ENCODE data around the gene GJA9.
A peak's percentile ranks its signal among the peaks of the same experiment; 100 is the strongest.
"Not testable (repeated sequence)": the region's sequence is repeated elsewhere in the genome, so short reads cannot be mapped to it uniquely, and the experiment has no call there.

GJA9 gene

GRCh38 chr1:38873027-38873969 lies 8.1 kb downstream of the GJA9 start, which contains the start of gene MYCBP:
TSS of gene MYCBP (minus strand) at chr1:38873348. CDS start at chr1:38873305, 43 bp downstream.
- peak; percentile 94 for DNase-seq

GRCh38 chr1:38872401-38873026 lies 8.9 kb downstream of the GJA9 start:
- no peak for DNase-seq

GRCh38 chr1:38870996-38871395 lies 10.4 kb downstream of the GJA9 start:
- no peak for DNase-seq

DNA sequence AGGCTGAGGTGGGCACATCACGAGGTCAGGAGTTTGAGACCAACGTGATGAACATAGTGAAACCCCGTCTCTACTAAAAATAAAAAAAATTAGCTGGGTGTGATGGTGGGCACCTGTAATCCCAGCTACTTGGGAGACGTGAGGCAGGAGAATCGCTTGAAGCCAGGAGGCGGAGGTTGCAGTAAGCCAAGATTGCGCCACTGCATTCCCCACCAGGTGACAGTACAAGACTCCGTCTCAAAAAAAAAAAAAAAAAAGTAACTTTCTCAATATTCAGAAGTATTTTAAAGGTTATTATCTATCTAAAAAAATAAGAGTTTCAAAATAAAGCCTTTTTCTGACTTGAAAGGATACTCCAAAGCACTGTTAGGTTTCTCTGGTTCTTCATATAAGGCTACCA lies 14.2 kb downstream of the GJA9 start:
- DNase-seq, result no peak

- DNase-seq, result no peak
Observed at GRCh38 chr1:38865112-38865715, 16.2 kb downstream of the GJA9 start.

- no peak for DNase-seq
Observed at GRCh38 chr1:38860454-38860795, 21.0 kb downstream of the GJA9 start.

DNA sequence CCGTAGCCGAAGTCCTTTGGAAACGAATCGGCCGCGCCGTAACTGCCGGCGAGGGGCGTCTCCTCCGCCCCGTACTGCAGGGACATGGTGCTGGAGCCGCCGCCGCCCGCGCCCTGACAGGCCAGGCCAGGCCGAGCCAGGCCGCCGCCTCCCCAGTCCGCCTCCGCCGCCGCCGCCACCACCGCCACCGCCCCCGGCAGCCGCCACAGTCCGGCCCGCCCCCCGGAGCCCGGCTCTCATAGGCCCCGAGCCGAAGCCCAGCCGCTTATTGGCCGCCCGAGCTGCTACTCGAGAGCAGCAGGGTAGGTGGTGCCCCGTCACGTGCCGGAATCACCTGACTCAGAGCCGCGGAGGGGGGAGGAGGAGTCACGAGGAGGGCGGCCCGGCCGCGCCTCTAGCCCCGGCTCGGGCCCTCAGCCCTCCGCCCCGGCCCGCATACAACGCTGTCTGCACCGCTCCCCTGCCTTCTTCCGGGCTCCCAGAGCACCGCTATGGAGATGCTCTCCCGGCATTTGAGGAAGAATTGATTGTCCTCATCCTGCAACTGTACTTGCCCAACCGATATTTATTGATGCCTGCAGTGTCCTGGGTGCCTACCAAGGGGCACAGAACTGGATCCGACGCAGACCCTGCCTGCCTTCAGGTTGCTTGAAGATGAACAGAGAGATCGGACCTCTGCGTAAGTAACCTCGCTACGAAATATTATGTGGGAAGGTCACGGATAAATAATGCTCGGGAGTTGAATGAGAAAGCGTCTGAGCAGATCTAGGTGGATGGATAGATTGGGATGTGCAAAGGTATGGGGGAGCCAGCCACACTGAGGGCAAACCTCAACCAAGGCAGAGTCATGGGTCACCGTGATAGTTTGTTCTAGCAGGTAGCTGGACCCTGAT lies 21.6 kb downstream of the GJA9 start, which contains the start of gene RRAGC:
Gene RRAGC, minus strand, starts transcription at position 212 of the 893 bp plus-strand sequence. Its CDS starts 126 bp downstream, at position 86.
- DNase-seq, result peak; percentile 98

GRCh38 chr1:38858833-38859560 lies 22.4 kb downstream of the GJA9 start:
- DNase-seq, result peak; percentile 24

DNA sequence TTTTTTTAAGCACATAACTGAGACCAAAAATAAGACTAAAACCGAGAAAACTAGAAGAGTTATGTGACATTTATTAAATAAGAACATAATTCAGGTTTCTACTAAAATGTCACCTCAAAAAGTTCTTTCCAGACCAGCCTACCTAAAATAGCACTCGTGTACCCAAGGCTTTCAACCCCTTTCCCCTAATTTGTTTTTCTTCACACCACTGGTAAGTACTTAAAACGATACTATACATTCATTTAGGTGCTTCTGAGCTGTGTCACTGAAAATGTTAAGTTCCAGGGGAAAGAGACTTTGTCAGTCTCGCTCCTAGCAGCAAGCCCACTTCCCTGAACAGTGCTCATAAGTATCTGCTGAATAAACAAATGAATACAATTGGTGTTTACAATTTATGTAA lies 28.6 kb downstream of the GJA9 start:
- no peak for DNase-seq

DNA sequence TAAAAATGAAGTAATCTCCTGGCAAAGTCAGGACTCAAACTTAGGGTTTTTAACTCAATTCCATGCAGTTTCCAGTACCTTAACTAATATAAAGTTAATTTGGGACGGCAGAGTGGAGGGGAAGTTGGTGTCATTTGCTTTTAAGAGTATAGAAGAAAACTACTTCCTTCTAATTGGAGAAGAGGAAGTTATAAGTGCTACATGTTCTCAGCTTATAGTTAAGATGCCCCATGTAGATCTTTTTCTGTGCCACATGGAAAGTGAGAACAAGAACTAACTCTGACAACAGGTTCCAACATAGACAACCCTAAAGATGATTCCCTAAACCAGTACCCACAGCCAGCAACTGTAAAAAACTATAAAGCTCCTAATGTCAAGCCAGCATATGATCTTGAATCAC lies 33.3 kb downstream of the GJA9 start:
- no peak for DNase-seq

GRCh38 chr1:38846210-38846609 lies 35.2 kb downstream of the GJA9 start:
- DNase-seq, result no peak

DNA sequence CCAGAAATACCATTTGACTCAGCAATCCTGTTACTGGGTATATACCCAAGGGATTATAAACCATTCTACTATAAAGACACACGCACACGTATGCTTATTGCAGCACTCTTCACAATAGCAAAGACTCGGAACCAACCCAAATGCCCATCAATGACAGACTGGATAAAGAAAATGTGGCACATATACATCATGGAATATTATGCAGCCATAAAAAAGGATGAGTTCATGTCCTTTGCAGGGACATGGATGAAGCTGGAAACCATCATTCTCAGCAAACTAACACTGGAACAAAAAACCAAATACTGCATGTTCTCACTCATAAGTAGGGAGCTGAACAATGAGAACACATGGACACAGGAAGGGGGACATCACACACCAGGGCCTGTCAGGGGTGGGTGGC lies 36.3 kb downstream of the GJA9 start:
- DNase-seq, result not testable (repeated sequence)

DNA sequence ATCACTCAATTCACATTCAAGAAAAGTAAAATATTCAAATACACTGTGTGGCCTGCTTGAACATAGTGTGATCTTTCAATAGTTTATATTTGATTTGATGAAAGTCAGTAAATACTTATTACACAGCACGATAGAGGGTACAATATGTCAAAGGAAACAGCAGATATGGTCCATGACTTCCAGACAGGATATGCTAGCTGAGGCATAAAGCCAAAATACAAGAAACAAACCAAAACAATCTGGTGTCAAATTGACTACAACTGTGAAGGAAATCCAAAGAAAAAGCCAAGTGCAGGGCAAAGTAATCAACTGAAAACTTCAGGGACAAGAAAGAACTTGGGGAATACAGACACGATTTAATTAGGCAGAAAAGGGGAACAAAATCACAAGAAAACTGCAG lies 41.1 kb downstream of the GJA9 start:
- no peak for DNase-seq

DNA sequence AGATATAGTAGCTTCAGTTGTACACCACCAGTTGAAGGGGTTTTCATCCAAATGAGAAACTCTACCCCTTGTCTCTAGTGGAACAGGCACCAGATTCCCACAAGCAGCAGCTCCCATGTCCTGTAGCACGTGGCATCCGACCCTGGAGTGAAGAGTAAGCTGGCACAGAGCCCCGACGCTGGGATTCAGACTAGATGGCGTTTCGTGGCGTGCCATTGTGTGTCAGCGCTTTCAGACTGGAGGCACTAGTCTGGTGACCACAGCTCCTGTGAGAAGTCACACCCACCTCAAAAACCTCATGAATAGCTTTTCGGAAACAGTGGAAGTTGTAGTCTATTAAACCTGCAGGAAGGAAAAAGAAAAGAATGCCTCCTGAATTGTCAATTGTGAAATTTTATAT lies 42.0 kb downstream of the GJA9 start:
- no peak for DNase-seq

GRCh38 chr1:38836316-38836715 lies 45.1 kb downstream of the GJA9 start:
- not testable (repeated sequence) for DNase-seq

- peak; percentile 82 for DNase-seq
Observed at GRCh38 chr1:38834937-38835827, 46.2 kb downstream of the GJA9 start.

DNA sequence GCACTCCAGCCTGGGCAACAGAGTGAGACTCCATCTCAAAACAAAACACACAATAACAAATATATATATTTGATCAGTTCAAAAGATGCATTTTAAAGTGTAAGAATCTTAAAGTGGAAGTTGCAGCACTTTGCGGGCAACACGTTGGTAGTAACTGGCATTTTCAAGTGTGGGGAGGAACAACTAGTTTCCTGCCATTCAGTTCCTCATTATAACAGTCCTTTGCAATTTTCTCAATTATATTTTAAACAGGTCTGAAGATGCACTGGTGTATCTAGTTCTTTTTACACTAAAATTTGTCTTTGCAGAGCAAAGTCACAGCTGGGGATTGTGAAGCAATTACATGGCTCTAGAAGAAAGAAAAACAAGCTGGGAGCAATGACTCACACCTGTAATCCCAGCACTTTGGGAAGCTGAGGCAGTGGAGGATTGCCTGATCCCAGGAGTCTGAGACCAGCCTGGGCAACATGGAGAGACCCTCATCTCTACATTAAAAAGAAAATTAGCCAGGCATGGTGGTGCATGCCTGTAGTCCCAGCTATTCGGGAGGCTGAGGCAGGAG lies 47.1 kb downstream of the GJA9 start:
- no peak for DNase-seq

GRCh38 chr1:38833146-38833545 lies 48.2 kb downstream of the GJA9 start:
- no peak for DNase-seq

GRCh38 chr1:38832370-38832734 lies 49.0 kb downstream of the GJA9 start:
- no peak for DNase-seq

DNA sequence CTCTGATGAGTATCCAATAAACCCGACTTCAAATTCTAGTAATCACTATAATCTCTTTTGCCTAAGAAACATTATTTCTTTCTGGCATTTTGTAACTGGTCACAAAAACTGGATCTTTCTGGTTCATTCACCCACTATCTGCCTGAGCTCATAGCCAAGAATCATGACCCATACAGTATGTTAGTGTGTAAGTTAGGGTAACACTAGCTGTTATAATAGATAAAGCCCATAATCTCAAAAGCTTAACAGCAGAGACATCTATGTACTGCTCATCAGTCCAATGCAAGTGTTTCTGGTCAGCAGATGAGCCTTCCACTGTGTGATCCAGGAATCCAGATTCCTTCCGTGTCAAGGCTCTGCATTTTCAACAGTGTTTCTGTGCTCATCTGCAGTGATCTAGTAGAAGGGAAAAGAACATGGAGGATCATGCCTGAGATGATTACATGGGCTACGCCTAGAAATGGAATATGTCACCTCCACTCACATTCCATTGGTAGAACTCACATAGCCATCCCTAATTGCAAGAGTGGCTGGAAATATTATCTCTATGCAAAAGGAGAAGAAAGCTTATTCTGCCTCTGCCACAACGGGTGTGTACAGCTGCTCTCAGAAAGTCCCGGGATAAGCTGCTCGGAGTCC lies 49.5 kb downstream of the GJA9 start:
- no peak for DNase-seq
